ENCODE measurements around the gene VGLL4.
A peak's percentile ranks its signal among the peaks of the same experiment; 100 is the strongest.

The VGLL4 gene

GRCh38 chr3:11634081-11634635 is 9.6 kb downstream of the VGLL4 start:
- no peak overlapping the region for H2AFZ ChIP-seq (ENCODE audit: low read depth, low read length)
- no peaks in the 10 kb centered on the region for H3K27me3 ChIP-seq (ENCODE audit: insufficient read depth, low read length, poor library complexity)
- peak overlapping the region; percentile 27; the same call in 1 of the 2 replicates for H3K4me2 ChIP-seq (ENCODE audit: insufficient read depth, low read length)
- H3K36me3 ChIP-seq (ENCODE audit: insufficient read depth, low read length): peaks cover 4% of the 10 kb centered on the region
- DNase-seq (no peak), ATAC-seq (ENCODE audit: insufficient read depth, low read depth) (peak; percentile 65; the same call in 2 of the 3 replicates)
- H3K9ac ChIP-seq (ENCODE audit: low read depth, low read length): no peak overlapping the region
- no peaks in the 10 kb centered on the region for H3K9me3 ChIP-seq (ENCODE audit: insufficient read depth, low read length, severe bottlenecking)
- H4K20me1 ChIP-seq (ENCODE audit: insufficient read depth, low read length): peaks cover 97% of the 10 kb centered on the region
- no peak for TF ChIP-seq CTCF (IDR thresholded peaks at IDR 0.05; ENCODE audit: borderline replicate concordance, extremely low read depth, low read length, poor library complexity, severe bottlenecking)
- no peak for TF ChIP-seq EZH2 (IDR thresholded peaks at IDR 0.05; ENCODE audit: borderline replicate concordance, low read depth, low read length, severe bottlenecking)
- H3K4me3 ChIP-seq (ENCODE audit: low read depth in 1 of 2, low read length in 2 of 2): no peak overlapping the region
- peaks cover 100% of the 10 kb centered on the region for H3K79me2 ChIP-seq (ENCODE audit: insufficient read depth, low read length)
- H3K27ac ChIP-seq (ENCODE audit: low read length): no peak overlapping the region
- H3K4me1 ChIP-seq (ENCODE audit: insufficient read depth, low read length): peaks cover 44% of the 10 kb centered on the region

DNA sequence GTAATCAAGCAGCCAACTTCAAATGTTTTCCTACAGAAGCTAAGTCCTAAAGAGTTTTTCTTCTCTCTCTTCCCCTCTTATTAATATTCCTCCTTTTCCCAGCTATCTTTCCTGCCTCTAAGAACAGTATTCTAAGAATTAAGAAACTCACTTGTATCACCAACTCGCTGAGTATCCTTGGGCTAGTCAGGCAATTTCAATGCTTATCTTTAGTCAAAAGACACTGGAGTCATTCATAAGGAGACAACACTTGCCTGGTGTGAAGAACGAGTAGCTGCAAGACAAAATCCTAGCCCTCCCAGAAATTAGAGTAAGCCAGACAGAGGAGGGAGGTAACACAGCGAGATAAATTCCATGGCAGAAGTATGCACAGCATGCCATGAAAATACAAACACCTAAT is 10.7 kb downstream of the VGLL4 start:
- ATAC-seq (ENCODE audit: insufficient read depth, low read depth): no peak
- TF ChIP-seq CTCF (IDR thresholded peaks at IDR 0.05; ENCODE audit: borderline replicate concordance, extremely low read depth, low read length, poor library complexity, severe bottlenecking) (no peak), EZH2 (IDR thresholded peaks at IDR 0.05; ENCODE audit: borderline replicate concordance, low read depth, low read length, severe bottlenecking) (no peak)
- H3K4me2 ChIP-seq (ENCODE audit: insufficient read depth, low read length): no peak overlapping the region
- H3K36me3 ChIP-seq (ENCODE audit: insufficient read depth, low read length): no peaks in the 10 kb centered on the region; the same call in 1 of the 2 replicates
- H3K79me2 ChIP-seq (ENCODE audit: insufficient read depth, low read length): peaks cover 100% of the 10 kb centered on the region
- H3K4me3 ChIP-seq (ENCODE audit: low read depth in 1 of 2, low read length in 2 of 2): no peak overlapping the region
- H3K27ac ChIP-seq (ENCODE audit: low read length): no peak overlapping the region
- no peak overlapping the region for H2AFZ ChIP-seq (ENCODE audit: low read depth, low read length)
- no peak overlapping the region for H3K9ac ChIP-seq (ENCODE audit: low read depth, low read length)
- no peaks in the 10 kb centered on the region for H3K27me3 ChIP-seq (ENCODE audit: insufficient read depth, low read length, poor library complexity)
- DNase-seq: no peak
- peaks cover 33% of the 10 kb centered on the region for H3K4me1 ChIP-seq (ENCODE audit: insufficient read depth, low read length)
- H4K20me1 ChIP-seq (ENCODE audit: insufficient read depth, low read length): peaks cover 94% of the 10 kb centered on the region
- no peaks in the 10 kb centered on the region for H3K9me3 ChIP-seq (ENCODE audit: insufficient read depth, low read length, severe bottlenecking)

DNA sequence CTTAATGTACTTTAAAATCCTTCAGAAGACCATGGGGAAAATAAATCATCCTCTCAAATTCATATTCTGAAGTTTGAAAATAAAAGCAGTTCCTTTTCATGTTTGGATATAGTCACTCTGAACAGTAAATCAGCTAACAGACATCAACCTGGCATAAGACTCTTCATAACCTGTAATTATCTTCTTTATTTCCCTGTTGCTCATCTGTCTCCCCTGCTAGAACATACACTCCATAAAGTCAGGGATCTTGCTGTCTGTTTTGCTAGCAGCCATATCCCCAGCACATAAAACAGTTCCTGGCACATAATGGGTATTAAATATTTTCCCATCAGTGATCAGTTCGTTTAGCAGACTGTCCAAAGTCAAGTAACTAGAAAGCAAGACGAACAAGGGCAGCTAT is 11.2 kb downstream of the VGLL4 start:
- Histone ChIP-seq H3K9me3 (ENCODE audit: insufficient read depth, low read length, severe bottlenecking) (no peaks in the 10 kb centered on the region), H4K20me1 (ENCODE audit: insufficient read depth, low read length) (peaks cover 94% of the 10 kb centered on the region), H2AFZ (ENCODE audit: low read depth, low read length) (no peak overlapping the region), H3K4me1 (ENCODE audit: insufficient read depth, low read length) (peaks cover 33% of the 10 kb centered on the region), H3K27me3 (ENCODE audit: insufficient read depth, low read length, poor library complexity) (no peaks in the 10 kb centered on the region), H3K4me3 (ENCODE audit: low read depth in 1 of 2, low read length in 2 of 2) (no peak overlapping the region), H3K9ac (ENCODE audit: low read depth, low read length) (no peak overlapping the region), H3K4me2 (ENCODE audit: insufficient read depth, low read length) (no peak overlapping the region), H3K36me3 (ENCODE audit: insufficient read depth, low read length) (no peaks in the 10 kb centered on the region; the same call in 1 of the 2 replicates), H3K27ac (ENCODE audit: low read length) (no peak overlapping the region), H3K79me2 (ENCODE audit: insufficient read depth, low read length) (peaks cover 100% of the 10 kb centered on the region)
- TF ChIP-seq CTCF (IDR thresholded peaks at IDR 0.05; ENCODE audit: borderline replicate concordance, extremely low read depth, low read length, poor library complexity, severe bottlenecking) (no peak), EZH2 (IDR thresholded peaks at IDR 0.05; ENCODE audit: borderline replicate concordance, low read depth, low read length, severe bottlenecking) (no peak)
- ATAC-seq (ENCODE audit: insufficient read depth, low read depth): no peak
- no peak for DNase-seq
